ENCODE data around the gene LHX1.

The LHX1 gene

DNA sequence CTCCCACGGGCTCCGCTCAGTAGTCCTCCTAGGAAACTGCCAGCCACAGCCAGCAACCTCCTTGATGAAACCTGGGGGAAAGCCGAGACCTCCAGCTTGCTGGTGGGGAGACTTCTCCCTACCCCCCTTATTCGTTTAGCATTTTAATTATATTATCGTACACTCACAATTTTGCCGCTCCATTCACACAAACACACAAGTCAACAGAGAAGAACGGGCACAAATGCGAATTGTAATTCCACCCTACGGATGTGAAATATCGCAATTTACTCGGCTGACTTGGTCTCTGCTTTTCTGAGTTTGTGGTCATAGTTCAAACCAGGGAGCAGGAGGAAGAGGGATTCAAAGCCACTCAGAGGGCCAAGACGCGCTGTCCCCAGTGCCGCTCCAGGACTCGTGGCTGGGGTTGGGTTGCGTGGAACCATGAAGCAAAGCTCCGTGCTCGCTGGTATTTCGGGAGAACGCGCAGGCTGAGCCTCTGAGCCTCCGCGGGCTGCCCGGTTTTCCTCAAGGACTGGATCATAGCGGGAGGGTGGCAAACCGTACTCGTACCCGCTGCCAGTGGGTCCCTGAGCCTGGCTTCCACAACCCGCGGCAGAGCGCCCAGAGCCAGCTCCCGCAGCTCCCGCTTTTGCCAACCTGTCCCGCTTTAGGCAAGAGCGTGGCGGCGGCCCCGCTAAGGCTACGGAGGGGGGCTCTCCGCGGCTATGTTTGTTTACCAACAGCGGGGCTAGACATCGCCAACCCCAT, 2.0 kb downstream of the LHX1 start:
- DNase-seq (ENCODE audit: low read depth in 3 of 3), result no peak

DNA sequence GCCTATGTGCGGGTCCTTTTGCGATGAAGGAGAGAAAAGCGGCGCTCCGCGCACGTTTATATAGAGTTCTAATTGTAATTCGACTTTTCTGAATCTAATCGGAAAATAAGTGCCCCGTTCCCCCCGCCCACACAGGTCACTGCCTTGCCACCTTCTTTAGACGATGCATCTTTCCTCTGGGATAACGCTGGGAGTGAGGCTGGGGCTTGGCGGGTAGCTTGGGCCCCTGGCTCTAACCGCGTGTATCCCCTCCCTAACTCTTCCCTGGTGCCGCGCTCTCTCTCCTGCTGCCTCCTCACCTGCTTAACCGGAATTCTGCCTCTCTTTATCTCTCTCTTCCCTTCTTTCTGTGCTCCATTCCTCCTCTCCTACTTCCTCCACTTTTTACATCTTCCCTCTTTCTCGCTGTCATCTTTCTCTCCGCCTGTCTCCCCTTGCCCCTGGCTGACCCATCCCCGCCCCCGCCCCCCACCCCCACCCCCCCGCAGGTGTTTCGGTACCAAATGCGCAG, 2.6 kb downstream of the LHX1 start:
- no peak for DNase-seq (ENCODE audit: low read depth in 3 of 3)

DNA sequence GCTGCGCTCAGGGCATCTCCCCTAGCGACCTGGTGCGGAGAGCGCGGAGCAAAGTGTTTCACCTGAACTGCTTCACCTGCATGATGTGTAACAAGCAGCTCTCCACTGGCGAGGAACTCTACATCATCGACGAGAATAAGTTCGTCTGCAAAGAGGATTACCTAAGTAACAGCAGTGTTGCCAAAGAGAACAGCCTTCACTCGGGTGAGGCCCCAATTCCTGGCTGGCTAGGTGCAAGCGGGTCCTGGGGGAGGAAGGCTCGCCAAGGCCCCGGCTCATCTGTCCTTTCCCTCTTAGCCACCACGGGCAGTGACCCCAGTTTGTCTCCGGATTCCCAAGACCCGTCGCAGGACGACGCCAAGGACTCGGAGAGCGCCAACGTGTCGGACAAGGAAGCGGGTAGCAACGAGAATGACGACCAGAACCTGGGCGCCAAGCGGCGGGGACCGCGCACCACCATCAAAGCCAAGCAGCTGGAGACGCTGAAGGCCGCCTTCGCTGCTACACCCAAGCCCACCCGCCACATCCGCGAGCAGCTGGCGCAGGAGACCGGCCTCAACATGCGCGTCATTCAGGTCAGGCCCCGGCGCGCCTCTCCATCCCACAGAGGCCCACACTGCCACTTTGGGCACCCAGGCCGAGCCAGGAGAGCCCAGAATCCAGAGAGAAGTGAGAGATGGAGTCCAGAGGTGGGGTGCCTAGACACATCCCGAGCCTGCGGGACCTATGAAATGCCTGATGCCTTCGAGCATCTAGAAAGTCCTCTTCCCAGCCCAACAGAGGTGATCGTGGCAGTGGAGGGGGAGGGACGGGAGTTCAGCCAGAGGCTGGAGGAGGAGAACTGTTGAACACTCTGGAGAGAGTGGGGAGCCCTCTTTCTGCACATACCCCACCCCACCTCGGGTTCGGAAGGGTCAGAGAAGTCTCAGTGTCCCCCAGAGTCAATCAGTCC, 3.3 kb downstream of the LHX1 start:
- no peak for DNase-seq (ENCODE audit: low read depth in 3 of 3)

DNA sequence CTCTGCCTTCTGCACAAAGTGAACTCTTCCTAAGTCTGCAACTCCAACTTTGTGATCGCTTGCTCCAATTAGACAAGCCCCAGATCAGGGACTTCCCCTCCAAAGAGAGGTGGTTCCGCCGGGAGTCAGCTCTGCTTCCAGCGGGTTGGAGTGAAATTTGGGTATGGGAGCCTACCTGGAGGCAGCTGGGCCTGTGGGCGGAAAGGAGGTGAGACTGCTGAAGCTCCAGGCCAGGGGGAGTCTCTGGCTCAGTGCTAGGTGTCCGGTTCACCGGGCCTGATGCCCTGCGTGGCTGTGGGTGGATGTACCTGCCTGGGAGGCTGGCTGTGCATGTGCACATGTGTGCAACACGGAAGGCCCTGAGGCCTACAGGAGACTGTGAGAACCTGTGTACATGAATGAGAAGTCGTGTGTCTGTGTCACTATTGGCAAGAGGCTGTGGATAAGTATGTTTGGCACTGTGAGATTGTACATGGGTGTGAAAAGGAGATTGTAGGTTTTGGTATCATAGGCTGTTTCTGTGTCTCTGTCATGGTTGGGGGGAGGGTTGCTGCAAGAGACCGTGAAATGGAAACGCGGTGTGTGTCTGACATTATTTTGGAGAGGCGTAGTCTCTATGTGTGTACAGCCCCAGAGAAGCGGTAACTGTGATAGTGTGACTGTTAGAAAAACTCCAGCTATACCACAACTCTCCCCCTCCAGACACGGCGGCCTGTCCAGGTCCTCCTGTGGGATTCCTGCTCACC, 4.2 kb downstream of the LHX1 start:
- no peak for DNase-seq (ENCODE audit: low read depth in 3 of 3)

DNA sequence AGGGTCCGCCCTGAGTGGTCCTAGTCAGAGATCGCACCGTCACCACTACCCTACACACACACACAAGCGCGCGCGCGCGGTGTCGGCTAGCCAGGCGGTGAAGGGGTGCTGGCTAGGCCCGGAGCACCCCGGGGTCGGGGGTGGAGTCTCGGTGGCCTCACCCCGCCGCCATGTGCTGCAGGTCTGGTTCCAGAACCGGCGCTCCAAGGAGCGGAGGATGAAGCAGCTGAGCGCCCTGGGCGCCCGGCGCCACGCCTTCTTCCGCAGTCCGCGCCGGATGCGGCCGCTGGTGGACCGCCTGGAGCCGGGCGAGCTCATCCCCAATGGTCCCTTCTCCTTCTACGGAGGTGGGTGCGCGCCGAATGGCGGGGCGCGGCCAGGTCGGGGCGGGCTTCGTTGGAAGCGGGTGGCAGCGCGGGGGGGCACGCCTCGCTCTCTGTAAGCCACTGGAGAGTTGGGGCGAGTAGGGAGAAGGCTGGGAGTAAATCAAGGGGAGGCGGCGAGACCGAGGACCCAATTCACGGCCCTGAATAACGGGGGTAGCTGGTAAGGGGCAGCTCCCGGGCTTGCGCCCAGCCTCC, 4.8 kb downstream of the LHX1 start:
- no peak for DNase-seq (ENCODE audit: low read depth in 3 of 3)

DNA sequence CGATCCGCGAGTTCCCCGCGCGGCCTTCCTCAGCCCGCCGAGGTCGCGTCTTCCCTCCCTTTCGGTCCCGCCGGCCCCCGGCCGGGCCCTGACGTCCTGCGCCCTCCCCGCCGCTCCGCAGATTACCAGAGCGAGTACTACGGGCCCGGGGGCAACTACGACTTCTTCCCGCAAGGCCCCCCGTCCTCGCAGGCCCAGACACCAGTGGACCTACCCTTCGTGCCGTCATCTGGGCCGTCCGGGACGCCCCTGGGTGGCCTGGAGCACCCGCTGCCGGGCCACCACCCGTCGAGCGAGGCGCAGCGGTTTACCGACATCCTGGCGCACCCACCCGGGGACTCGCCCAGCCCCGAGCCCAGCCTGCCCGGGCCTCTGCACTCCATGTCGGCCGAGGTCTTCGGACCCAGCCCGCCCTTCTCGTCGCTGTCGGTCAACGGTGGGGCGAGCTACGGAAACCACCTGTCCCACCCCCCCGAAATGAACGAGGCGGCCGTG, 5.4 kb downstream of the LHX1 start:
- no peak for DNase-seq (ENCODE audit: low read depth in 3 of 3)

DNA sequence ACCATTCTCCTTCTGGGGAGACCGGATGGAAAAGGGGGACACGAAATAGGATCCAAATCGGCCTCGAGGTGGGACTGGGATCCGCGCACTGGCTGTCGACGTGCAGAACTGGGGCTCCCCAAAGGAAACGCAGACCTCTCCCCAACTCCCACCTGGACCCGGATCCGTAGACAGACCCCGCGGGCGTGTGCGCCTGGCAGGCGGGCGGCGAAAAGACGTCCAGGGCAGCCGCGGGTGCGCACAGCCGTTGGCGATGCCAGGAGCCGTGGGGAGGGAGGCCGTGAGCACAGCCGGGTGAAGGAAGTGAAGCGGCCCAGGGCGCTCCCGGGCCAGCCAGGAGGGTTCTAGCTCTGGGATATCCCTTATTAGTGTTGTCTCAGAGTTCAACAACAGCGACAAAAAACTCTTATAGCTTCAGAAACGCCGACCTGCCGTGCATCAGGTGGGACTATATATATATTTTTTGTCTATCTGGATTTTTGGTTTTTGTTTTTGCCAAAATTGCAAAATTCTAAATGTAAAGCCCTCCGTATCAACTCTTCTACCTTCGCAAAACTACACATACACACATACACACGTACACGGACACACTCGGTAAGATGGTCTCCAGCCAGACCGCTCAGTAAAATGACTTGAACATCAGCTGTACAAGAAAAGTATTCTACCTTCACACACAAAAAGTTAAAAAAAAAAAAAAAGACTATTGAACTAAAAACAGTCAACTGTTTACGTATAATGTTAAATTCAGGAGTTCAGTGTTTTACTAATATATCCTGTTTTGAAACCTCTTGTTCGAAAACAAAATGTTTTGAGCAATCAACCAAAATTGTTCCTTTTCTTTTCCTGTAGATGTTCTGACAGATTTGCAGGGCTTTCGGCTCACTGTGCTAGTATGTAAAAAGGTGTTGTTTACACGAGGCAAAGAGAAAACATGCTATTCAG, 6.2 kb downstream of the LHX1 start:
- no peak for DNase-seq (ENCODE audit: low read depth in 3 of 3)

DNA sequence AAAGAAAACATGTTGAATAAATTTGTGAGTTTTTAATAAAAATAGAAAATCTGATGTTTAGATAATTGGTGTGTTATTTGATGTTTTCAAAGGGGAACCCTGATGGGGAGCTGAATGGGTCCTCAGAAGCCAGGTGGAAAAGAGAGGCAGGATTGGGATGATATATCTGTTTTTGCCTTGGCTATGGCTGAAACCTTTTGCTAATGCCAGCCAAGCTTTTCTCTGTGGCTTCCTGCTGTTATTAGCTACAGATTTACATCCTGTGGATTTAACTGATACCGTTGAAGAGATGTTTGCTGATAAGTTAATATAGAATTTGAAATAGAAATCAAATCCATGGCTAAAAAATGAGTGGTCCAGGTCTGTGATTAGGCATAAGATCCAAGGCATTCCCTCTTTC, 7.3 kb downstream of the LHX1 start:
- no peak for DNase-seq (ENCODE audit: low read depth in 3 of 3)

DNA sequence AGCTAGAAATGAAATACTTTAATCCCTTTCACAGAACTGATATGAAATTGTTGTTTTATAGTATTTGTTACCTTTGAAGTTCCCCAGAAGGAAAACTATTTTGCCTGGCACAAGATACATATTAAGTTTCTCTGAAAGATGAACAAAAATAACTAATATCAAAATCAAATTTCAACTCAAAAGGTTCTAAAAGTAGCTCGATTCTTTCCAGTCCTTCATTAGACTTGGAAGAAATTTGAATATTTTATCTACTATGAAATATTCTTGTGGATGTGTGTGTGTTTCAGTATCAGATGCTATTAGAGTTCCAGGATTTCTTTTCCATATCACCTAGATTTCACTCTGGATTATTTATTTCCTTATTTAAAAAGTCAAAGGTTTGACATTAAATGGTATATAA, 7.9 kb downstream of the LHX1 start:
- no peak for DNase-seq (ENCODE audit: low read depth in 3 of 3)

DNA sequence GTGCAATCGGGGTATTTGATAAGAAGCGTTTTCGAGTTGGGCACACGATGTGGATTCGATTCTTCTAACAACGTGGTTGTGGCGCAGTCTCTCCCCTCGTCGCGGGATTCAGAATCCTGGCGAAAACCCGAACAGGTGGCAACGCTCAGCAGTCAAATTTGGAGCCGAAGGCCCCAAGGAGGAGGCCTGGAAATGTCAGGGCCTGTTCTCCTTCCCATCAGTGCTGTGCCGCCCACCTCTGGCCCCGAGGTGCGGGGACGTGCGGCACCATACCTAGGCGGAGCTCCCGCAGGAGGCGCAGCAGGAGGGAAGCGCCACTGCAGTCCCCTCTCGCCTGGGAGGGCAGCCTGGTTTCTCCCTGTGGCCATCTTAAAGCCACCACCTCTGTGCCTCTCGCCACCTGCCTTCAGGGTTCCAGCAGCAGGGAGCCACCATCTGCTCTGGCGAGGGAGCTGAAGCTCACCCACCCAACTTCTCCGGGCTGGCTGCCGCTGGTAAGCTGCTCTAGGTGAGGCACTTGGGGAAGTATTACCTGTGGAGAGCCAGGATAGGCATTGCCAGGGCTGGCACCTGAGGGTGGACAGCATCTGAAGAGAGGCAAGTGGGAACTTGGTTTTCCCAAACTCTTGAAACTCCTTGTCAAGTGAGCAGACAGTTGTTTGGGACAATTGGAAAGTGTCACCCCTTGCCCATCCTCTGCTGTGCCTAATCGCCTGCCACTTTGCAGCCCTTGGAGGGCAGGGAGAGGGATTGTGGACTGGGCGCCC, 8.9 kb downstream of the LHX1 start:
- DNase-seq (ENCODE audit: low read depth in 3 of 3), result no peak

DNA sequence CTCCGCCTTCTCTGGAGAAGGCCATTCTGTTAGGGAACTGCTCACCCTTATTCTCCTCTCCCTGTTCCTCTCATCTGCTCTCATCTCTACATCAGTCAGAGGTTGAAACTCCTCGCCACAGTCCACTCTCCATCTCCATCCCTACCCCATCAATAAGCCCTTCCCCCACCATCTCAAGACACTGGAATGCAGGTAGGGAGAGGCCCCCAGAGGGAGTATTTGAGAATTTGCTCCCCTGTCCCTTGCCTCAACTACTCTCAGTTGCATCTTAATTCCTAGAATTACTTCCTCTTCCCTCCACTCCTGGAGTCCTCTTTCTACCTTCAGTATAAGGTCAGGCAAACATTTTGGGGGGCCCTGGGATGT, 9.4 kb downstream of the LHX1 start:
- DNase-seq (ENCODE audit: low read depth in 3 of 3), result no peak

DNA sequence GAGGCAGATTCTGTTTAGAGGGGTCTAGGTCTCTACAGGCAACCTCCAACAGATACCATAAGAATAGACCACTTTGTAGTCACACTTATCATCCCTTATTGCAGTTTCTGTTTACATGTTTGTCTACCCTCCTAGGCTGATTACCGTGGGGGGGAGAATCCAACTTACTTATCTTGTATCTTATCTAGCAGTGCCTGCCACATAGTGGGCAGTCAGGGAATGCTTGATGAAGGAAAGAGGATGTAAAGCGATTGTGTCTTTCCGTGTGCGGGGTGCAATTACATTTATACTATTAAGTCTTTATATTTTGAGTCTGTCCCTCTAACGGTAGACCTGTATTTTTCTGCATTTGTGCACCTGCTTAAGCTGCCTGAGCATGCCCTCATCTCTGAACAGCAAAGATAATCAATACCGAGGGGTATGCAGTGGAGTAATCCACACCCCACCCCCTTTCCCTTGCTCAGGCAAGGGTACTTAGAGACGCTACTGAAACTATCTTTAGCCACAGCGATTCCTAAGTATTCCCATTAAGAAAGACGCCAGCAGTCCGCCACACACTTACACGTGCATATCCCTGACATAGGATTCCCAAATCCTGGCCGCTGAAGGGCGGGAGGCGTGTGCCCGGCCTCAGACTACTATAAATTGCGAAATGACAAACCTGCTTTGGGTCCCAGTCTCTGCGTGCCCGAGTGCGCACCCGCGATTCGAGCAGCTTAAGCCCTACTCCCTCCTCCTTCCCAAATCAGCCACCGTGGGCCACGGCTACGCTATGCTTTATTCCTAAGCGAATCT, 10.8 kb downstream of the LHX1 start:
- DNase-seq (ENCODE audit: low read depth in 3 of 3), result no peak

DNA sequence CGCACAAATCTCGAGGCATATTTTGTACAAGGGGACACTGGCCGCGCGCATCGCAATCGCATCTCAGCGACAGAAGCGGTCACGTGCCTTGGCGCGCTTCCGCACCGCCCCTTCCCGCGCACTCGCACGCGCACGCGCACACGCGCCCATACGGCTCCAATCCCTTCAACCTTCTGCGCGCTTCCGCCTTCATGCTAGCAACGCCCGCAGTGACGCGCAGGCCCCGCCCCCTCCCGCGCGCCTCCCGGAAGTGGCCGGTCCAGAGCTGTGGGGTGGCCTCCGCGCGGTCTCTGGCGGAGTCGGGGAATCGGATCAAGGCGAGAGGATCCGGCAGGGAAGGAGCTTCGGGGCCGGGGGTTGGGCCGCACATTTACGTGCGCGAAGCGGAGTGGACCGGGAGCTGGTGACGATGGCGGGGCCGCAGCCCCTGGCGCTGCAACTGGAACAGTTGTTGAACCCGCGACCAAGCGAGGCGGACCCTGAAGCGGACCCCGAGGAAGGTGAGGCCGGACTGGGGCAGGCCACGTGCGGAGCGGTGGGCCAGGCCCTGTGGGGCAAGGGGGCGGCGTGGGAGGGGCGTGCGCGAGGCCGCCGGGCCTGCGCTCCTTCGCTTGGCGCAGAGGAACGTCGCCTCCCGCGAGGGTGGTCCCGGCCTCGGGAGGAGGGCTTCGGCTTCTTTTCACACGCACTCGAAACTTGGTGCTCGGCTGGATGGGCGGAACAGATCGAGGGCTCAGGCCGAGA, 11.6 kb downstream of the LHX1 start, which contains the start of gene AATF:
Gene AATF (plus strand): TSS at position 238 of the 744 bp plus-strand sequence. CDS start 172 bp downstream, at position 410.
- peak; percentile 86 to 97 (median 96) for DNase-seq (ENCODE audit: low read depth in 3 of 3)

DNA sequence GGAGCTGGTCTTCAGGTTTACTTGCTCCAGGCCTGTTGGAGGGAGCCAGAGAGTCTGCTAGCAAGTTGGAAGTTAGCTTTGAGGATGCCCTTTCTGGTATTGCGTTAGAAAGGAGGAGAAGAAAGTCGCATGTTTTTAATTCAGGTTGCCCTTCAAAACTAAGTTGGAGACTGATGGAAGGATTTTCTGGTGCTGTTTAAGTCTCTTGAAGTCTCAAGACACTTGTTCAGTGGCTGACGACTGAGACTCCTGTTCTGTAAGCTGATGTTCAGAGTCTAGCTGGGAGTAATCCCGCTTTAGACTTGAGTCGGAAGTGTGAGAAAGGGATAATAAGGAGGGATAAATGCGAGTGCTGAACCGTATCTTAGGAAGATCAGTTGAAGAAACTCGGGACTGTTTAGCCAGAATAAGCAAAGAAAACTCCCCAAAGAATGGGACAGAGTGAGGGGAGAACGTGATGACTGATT, 12.2 kb downstream of the LHX1 start:
- no peak for DNase-seq (ENCODE audit: low read depth in 3 of 3)

DNA sequence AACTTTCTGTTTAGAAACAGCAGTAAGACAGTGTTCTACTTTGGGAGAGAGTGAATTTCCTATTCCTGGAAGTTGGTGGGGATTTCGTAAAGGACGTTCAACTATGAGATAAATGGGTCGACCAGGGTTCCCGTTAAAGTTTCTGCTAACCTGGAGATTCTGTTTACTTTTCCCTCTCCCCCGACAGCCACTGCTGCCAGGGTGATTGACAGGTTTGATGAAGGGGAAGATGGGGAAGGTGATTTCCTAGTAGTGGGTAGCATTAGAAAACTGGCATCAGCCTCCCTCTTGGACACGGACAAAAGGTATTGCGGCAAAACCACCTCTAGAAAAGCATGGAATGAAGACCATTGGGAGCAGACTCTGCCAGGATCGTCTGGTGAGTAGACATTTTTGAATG, 12.8 kb downstream of the LHX1 start:
- no peak for DNase-seq (ENCODE audit: low read depth in 3 of 3)

DNA sequence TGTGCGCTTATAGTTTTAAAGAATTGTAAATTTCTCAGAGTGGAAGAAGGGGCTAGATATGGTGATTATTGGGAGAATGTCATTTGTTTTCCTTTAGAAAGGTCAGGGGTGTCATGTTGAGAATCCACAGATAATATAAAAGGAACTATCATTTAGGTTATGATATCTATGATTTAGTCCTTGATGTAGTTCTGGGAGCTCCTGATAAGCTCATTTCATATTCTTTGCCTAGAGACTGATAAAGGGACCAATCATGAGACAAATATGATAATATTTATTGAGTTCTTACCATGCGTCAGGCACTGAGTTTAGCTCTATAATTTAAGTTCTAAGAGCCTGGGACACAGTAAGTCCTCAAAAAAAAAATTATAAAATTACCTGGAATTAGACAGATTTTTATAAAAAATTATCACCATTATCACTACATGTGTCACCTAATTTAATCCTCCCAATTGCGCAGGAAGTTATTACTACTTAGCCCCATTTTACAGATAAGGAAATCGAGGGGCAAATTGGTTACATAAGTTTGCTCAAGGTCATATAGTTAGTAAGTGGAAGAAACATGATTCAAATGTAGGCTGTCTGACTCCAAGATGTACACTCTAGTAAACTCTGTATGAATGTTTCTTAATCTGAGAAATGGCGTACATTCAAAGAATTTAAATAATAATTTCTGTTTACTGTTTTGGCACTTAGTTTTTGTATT, 14.0 kb downstream of the LHX1 start:
- no peak for DNase-seq (ENCODE audit: low read depth in 3 of 3)

DNA sequence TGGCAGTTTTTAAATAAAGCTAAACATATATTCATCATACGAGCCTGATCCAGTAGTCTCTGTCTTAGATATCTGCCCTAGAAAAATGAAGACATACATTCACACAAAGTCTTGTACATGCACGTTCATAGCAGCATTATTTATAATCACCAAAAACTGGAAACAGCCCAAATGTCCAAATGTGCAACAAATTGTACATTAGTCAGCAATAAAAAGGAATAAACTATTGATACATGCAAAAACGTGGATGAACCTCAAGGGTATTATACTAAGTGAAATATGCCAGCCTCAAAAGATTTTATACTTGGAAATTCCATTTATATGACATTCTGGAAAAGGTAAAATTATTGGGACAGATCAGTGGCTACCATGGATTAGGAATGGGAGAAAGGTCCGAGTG, 34.2 kb downstream of the LHX1 start:
- no peak for DNase-seq (ENCODE audit: low read depth in 3 of 3)
